Stromal cell of bone marrow (primary cell): ENCODE measurements around the gene EVPL.
A peak's percentile ranks its signal among the peaks of the same experiment; 100 is the strongest.
"Not testable (repeated sequence)": the region's sequence is repeated elsewhere in the genome, so short reads cannot be mapped to it uniquely, and the experiment has no call there.

Source experiments
- DNase-seq: peaks from one replicate; pipeline ENCODE4 v3.0.0-alpha.2; 2012; ENCODE audit warnings: low read depth

The EVPL gene

DNA sequence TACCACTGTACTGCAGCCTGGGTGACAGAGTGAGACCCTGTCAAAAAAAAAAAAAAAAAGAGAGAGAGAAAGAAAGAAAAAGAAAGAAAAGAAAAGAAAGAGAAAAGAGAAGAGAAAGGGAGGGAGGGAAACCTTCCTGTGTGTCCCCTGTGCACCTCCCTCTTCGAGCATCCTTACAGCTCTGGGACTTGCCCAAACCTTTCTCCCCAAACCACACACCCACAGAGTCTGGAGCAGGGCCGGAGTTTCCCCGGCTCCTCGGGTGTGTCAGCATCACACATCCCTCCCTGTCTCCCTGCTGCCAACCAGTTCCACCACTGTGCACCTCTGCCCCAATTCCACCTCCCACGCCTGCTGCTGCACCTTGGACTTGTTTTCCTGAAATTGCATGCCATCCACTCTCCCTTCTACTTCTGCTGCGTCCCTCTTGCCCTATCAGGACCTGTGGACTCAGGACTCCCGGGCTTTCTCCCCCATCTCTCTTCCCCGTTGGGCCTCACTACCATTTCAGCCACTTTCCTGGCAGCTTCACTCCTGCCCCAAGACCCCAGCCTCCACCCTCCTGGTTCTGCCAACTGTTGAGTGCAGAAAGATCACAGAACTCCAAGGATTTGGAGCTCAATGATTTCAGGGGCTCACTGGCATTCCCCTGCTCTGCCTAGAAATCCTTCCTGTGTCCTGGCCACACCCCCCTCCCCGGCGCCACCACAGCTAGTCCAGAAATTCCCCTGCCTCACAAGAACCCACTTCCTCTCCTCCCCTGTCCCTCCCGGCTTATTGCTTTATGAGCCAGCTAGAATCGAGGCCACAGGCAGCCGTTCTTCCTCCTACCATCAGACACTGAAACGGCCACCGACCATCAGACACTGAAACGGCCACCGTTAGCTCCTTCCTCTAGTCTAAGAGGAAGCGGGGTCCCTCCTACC lies 30.2 kb downstream of the EVPL start:
- DNase-seq = no peak

DNA sequence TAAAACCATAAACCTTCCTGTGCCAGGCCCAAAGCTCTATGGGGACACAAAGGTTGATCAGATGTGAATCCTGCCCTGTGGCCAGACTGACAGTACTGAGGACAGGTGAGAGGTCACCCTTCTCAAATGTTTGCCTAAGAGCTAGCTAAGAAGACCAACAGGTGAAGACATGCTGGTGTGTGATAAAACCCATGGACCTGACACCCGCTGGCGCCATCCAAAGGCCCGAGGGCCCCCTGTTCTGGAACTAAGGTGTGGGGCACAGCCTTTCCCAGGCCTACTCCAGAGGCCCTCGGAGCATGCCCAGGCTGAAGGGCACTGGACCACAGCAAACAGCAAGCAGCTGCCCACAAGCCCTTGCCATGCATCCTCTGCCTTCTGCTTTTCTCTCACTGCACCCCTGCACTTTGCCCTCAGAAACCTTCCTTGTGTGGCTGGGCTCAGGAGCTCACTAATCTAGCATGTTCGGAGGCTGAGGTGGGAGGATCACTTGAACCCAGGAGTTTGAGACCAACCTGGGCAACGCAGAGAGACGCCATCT lies 31.7 kb downstream of the EVPL start:
- no peak for DNase-seq

DNA sequence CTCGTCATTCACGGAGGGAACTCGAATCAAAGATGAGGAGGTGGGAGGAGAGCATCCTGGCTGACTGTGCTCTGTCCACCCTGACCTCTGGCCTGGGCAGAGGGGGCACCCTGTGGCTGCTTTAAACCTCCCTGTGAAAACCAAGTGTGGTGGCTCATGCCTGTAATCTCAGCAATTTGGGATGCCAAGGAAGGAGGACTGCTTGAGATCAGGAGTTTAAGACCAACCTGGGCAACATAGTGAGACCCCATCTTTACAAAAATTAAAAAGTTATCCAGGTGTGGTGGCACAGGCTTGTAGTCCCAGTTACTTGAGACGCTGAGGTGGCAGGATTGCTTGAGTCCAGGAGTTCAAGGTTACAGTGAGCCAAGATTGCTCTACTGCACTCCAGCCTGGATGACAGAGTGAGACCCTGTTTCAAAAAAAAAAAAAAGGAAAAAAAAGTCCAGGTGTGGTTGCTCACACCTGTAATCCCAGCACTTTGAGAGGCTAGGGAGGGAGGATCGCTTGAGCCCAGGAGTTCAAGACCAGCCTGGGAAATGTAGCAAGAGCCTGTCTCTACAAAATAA lies 32.2 kb downstream of the EVPL start:
- no peak for DNase-seq

DNA sequence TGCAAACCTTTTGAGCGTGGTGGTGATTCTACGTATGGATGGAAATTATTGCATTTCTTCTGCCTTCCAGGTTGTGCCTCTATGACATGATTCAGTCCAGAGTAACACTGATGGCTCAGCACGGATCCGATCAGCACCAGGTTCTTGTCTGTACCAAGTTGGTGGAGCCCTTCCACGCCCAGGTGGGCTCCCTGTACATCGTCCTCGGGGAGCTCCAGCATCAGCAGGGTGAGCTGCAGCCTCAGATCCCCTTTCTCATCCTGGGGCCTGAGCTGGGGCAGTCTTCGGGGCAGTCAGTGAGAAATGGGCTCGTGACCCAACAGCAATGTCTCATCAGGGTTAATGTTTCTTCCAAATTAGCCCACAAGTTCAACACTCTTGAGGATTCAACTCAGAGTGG lies 35.7 kb downstream of the EVPL start:
- no peak for DNase-seq

DNA sequence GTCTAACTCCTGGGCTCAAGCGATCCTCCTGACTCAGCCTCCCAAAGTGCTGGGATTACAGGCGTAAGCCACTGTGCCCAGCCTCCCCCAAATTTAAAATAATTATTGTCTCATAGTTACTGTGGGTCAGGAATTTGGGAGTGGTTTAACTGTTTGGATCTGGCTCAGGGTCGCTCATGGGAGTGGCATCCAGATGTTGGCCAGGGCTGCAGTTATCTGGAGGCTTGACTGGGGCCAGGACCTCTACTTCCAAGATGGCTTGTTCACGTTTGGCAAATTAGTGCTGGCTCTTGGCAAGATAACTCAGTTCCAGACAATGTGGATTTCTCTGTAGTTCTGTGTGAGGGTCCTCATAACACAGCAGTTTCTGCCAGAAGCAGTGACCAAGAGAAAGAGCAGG lies 40.1 kb downstream of the EVPL start:
- DNase-seq = no peak

DNA sequence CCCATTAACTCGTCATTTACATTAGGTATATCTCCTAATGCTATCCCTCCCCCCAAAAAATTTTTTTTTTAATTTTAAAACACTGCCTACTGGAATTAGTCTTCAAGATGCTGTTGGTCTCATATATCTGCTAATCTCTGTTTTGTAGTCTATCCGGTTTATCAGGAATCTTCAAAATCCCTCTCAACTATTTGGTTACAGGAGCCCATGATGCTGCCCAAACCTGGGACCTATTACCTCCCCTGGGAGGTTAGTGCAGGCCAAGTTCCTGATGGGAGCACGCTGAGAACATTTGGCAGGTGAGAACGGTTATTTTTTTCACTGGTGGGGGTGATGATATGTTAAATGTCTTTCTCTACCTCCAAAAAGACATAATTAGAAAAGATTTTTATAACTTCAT lies 41.1 kb downstream of the EVPL start:
- no peak for DNase-seq

DNA sequence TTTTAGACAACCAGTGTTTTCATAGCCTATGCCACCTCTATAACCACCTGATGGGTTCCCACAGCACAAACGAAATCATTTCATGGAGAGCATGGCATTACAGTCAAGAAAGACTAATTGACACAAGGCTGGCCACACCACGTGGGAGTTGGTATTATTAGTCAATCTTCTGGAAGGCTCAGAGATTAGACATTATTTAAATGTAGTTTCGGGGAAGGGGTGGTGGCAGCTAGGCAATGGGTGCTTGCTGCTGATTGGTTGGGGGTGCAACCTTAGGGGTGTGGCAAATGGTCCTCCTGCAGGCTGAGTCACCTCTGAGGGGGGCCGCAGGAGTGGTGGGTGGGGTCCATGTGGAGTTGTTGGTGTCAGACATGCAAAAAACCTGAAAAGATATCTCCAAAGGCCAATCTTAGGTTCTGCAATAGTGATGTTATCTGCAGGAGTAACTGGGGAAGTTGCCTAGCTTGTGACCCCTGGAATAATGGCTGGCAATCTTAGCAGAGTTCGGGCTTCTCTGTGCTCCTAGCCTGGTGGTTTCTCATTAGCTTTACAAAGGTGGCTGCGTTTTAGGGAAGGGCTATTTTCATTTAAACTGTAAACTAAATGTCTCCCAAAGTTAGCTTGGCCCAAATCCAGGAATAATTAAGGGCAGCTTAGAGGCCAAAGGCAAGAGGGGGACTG lies 43.5 kb downstream of the EVPL start:
- no peak for DNase-seq

DNA sequence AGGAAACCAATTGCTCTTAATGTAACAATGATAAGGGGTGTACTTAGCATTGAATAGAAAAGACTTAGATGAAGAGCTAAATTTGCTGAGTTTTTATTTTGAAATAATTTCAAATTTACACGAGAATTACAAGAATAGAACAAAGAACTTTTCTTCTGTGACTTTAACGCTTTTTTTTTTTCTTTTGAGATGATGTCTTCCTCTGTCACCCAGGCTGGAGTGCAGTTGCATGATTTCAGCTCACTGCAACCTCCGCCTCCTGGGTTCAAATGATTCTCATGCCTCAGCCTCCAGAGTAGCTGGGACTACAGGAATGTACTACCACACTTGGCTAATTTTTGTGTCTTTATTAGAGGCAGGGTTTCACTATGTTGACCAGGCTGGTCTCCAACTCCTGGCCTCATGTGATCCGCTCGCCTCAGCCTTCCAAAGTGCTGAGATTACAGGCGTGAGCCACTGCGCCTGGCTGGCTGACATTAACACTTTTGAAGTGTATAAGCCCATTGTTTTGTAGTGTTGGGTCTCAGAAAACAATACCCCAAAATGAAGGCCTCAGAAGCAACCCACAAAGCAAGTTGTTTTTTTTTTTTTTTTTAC lies 46.0 kb downstream of the EVPL start:
- no peak for DNase-seq

DNA sequence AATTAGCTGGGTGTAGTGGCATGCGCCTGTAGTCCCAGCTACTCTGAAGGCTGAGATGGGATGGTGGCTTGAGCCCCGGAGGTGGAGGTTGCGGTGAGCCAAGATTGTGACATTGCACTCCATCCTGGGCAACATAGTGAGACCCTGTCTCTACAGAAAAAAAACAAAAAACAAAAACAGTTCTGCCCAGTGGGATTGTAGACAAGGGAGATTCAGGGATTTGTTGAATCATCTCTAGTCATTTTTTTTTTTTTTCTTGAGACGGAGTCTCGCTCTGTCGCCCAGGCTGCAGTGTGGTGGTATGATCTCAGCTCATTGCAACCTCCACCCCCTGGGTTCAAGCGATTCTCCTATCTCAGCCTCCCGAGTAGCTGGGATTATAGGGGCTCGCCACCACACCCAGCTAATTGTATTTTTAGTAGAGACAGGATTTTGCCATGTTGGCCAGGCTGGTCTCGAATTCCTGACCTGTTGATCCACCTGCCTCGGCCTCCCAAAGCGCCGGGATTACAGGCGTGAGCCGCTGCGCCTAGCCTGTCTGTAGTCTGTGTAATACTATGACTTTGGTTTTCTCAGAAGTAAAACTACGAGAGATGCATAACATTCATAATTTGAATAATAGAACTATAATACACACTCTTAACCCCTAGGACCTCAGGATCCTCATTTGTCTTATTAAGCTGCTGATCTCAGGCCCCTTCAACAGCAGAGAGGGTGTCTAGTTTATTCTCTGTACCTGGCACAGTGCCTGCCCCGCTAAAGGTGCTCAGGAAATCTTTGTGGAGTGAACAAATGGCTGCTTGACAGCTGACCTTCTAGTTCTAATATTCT lies 46.7 kb downstream of the EVPL start:
- DNase-seq = no peak

DNA sequence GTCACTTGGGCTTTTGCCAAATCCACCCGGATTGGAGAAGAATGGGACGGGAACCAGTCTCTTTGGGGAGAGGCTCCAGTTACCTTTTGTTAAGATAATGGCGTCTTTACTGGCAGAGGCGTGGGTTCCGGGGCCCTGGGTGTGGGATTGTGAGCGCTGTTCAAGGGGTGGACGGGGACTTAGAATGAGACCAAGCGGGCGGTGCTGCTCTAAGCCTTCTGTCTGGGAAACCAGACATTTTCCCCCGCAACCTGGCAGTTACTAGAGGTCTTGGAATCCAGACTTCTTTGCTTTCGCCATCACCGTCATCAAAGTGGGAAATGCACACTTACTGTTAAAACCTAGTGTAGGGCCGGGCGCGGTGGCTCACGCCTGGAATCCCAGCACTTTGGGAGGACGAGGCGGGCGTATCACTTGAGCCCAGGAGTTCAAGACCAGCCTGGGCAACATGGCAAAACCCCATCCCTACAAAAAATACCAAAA lies 47.4 kb downstream of the EVPL start:
- no peak for DNase-seq

DNA sequence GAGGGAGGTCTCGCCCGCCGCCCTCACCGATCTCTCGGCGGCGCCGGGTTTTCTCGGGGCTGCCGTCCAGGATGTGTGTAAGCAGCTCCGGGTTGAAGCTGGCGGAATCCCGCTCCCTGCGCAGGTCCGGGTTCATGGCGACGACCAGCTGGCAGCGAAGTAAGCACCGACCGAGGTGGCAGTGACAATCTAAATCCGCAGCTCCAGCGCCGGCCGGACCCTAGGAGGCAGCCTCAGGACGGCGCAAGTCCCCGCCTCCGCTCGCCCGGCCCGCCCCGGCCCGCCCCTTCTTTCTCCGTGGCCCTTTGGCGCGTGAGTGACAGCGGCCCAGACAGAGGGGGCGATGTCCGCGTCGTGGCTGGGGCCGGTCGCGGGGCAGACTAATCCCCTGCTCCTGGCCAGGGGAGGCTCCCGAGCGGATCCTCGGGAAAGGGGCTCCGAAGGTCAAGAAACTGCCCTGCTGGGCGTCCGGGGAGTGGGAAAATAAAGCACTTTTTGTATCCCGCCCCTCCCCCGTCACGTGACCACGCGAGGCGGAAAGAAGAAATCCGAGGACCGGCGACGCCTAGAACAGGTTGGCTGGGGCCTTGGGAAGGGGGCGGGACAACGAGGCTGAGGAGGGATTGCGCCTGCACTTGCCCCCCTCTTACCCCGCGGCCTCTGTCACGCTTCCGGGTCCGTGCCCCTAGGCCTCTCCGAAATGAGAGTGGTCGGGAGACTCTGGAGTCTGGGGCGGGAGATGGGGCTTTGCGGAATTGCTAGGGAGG lies 48.0 kb downstream of the EVPL start, which contains the start of the genes ACOX1 and TEN1:
Gene ACOX1, minus strand, starts transcription at position 229 of the 767 bp plus-strand sequence. Its CDS starts 93 bp downstream, at position 136.
Gene TEN1, plus strand, starts transcription at position 303 of the 767 bp plus-strand sequence. CDS start 6,953 bp downstream, outside the sequence.
- DNase-seq = peak; percentile 96

DNA sequence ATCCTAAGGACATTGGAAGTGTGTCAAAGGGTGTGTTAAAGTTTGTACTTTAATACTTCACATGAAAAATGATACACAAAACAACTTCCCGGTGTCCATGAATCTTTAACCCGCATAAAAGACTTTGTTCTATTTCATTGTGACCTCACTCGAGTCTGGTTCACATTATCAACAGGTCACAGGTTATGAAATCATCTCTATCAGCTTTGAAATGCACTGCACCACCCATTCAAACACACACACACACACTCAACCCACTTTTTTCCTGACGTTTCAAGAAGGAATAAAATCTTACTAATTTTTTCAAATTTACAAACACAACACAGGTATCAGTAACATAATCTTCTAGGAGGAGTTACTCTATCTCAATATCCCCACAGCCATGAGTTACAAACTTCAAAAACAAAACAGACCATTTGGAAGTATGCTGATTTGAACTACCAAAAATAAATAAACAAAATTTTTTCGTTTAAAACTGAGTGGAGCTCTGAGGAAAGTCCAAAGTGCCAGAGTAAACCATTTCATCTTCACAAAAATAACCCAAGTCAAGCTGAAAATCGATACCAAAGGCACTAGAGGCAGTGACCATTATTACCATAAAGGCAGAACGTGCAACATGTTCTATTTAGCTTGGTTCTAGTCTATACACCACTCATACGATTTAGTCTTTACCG lies 50.8 kb downstream of the EVPL start:
- DNase-seq = no peak

DNA sequence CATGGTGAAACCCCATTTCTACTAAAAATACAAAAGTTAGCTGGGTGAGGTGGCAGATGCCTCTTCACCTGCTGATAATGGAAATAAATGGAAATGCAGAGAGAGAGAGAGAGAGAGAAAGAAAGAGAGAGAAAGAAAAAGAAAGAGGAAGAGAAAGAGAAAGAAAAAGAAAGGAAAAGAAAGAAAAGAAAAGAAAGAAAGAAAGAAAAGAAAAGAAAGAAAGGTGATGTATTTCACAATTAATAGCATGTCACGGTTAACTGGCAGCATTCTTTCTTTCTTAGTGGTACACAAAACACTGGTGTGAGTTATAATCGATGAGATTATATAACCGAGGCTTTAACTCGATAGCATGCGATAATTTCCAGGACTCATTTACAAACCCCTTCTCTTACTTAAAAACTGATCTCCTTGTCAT lies 51.3 kb downstream of the EVPL start:
- DNase-seq = no peak

DNA sequence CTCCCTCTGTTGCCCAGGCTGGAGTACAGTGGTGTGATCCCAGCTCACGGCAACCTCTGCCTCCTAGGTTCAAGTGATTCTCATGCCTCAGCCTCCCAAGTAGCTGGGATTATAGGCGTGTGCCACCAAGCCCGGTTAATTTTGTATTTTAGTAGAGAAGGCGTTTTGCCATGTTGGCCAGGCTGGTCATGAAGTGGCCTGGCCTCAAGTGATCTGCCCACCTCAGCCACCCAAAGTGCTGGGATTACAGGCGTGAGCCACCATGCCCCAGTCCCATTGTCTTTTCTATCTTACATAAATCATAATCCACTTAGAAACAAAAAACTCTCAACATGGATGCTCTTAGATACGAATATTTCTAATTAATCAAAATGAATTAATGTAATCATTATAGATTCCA lies 51.9 kb downstream of the EVPL start:
- not testable (repeated sequence) for DNase-seq

DNA sequence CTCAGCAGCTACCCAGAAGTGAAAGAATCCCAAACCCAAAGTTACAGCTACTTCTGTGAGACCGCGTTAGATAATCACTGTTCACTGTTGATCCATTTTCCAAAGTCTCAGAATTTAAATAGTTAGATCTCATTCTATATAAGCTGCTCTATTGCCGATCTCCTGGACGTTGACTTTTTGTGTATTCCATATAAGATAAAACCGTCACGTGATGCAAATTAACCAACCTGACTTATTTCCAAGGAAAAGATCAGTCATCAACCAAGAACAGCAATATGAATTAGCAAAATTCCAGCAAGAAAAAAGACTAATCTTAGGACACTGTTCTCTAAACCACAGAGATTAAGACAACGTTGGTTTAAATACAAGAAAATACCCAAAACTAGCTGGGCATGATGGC lies 56.5 kb downstream of the EVPL start:
- no peak for DNase-seq

DNA sequence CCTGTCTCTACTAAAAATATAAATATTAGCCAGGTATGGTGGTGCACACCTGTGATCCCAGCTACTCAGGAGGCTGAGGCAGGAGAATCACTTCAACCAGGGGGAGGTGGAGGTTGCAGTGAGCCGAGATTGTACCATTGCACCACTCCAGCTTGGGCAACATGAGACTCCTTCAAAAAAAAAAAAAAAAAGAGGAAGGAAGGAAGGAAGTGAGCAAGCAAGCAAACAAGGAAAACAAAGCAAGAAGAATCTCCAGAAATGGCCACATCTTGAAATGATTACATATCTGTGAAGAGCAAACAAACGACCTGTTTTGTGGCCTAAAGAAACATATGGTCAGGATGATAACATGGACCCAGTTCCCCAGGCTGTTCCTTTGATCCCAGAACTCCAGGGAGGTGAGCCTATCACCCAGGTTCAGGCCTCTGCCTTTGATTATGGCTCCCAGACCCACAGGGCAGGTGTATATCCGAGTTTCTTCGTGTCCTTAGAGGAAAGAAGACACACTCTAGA lies 57.0 kb downstream of the EVPL start:
- DNase-seq = no peak

DNA sequence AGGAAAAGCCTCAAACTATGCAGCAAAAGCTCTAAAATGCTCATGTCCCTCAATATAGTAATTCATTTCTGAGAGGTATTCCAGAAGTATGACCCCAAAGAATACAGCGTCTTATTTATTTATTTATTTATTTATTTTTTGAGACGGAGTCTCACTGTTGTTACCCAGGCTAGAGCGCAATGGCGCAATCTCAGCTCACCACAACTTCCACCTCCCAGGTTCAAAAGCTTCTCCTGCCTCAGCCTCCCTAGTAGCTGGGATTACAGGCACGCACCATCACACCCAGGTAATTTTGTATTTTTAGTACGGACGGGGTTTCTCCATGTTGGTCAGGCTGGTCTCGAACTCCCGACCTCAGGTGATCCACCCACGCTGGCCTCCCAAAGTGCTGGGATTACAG lies 58.1 kb downstream of the EVPL start:
- DNase-seq = not testable (repeated sequence)

DNA sequence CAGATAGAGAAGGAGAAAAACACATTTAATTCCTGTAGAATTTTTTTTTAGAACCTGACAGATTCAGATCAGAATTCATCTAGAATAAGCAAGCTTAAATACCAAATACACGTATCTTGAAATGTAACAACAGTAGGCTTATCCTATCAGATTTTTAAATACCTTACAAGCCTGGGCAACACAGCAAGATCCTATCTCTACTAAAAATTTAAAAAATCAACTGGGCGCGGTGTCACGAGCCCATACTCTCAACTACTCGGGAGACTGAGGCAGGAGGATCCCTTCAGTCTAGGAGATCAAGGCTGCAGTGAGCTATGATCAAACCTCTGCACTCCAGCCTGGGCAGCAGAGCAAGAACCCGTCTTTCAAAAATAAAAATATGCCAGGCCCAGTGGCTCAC lies 61.6 kb downstream of the EVPL start:
- no peak for DNase-seq

DNA sequence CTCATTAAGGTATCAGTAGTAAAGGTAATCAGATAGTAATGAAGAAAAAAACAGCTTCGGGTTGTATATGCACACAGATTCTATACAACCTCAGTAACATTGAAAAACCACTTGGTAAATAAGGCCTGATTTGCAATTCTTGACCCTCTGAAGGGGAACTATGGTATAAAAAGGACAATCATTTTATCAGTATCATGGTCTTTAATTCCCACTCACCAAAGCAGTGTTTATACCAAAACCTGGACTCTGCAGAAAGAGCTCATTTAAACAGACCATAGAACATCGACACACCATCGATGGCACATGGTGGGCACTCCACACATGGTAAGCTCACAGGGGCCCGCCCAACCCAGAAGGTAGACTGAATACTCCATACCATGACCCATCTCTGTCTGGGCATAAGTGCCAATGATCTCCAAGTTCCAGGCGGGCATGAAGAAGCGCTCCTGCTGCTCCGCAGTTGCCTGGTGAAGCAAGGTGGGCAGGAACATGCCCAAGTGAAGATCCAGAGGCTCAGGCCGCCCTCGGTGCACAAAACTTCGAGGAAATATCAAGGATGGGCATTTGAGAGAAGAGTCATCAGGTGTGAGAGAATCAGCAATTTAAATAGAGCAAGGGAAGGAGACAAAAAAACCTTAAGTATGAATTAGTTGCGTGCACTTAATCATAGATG lies 67.1 kb downstream of the EVPL start:
- DNase-seq = no peak
